K562 (cell line): Measurements from ENCODE around the gene NTNG1. TPM values are rescaled to one million over a fixed set of nuclear protein-coding genes. Genes with fewer than 3 reads are reported as not detected.

Experiments
- ATAC-seq: fragments of 200-7000 bp; cut with Tn5 transposase; 3 replicates; pipeline ENCODE4 v1.9.1; 2020; ENCODE audit warnings: moderate library complexity
- BruUV-seq: library from RNA; stranded (reverse); fragments of 400-500 nt; replicated peaks from 2 replicates; lab custom pipeline; 2021; lab: Mats Ljungman, UMichigan
- CTCF ChIA-PET: fragments of 300-600 bp; formaldehyde crosslinking; extraction: SDS; loops from one replicate; lab custom pipeline; 2021; ENCODE audit warnings: low intra/inter-chr PET ratio; lab: Yijun Ruan, JAX
- POLR2A ChIA-PET: fragments of 300-600, 350-650 bp; sonication (Branson Sonifier 250); formaldehyde crosslinking; extraction: SDS; loops from one replicate; lab custom pipeline; 2021; ENCODE audit warnings: antibody characterized with exemption, inconsistent platforms; lab: Yijun Ruan, JAX
- DNase-seq, 4 experiments: peaks; one replicate each; pipeline versions ENCODE4 v3.0.0 to v3.0.0-alpha.2; 2011 to 2018; ENCODE audit warnings: low spot score in 3 of 4, mixed read lengths in 3 of 4; ENCODE audit errors: extremely low read depth in 1 of 4
- FAIRE-seq: peaks from 2 replicates; lab custom pipeline; 2011; peaks lifted over from hg19 to GRCh38; lab: Jason Lieb, UNC
- H2AFZ ChIP-seq: 2 replicates; pipeline ENCODE4 v1.6.0; 2011; ENCODE audit warnings: low read depth, low read length, control low read depth, inconsistent platforms
- H3K27ac ChIP-seq: fragments of 200-600 bp; 3 replicates; pipeline ENCODE4 v1.8.0; 2011; ENCODE audit warnings: low read depth, mild to moderate bottlenecking, control low read depth, inconsistent platforms, low read length, moderate library complexity, mixed read lengths; ENCODE audit errors: extremely low read depth
- H3K27me3 ChIP-seq, 2 experiments: fragments of 300-600 bp in 1 of 2; 2 replicates in 1 of 2; 3 replicates in 1 of 2; pipeline versions ENCODE4 v1.6.0 to v1.8.0; 2011; ENCODE audit warnings: inconsistent platforms in 2 of 2, low read length in 2 of 2, mild to moderate bottlenecking in 1 of 2, mixed read lengths in 1 of 2, moderate library complexity in 1 of 2; ENCODE audit not compliant: control insufficient read depth in 2 of 2, insufficient read depth in 2 of 2
- H3K36me3 ChIP-seq: fragments of 300-600 bp; 3 replicates; pipeline ENCODE4 v1.8.0; 2011; ENCODE audit warnings: mild to moderate bottlenecking, low read length, inconsistent platforms; ENCODE audit not compliant: control insufficient read depth, insufficient read depth
- H3K4me1 ChIP-seq, 2 experiments: fragments of 200-600 bp in 1 of 2; replicated peaks in 1 of 2; 2 replicates in 1 of 2; 3 replicates in 1 of 2; pipeline versions ENCODE4 v1.5.1 to v1.8.0; 2011; ENCODE audit warnings: inconsistent platforms in 2 of 2, low read length in 2 of 2, mild to moderate bottlenecking in 1 of 2, mixed read lengths in 1 of 2, moderate library complexity in 1 of 2; ENCODE audit not compliant: control insufficient read depth in 2 of 2, insufficient read depth in 2 of 2
- H3K4me2 ChIP-seq: 2 replicates; pipeline ENCODE4 v1.6.1; 2011; ENCODE audit warnings: low read length, control low read depth, inconsistent platforms, mixed read lengths; ENCODE audit not compliant: insufficient read depth
- H3K4me3 ChIP-seq: fragments of 200-600 bp; sonication (generic), shearing (Covaris generic); 2 replicates; pipeline ENCODE4 v1.5.1; 2016; ENCODE audit warnings: control low read depth, inconsistent platforms
- H3K79me2 ChIP-seq: fragments of 200-600 bp; 3 replicates; pipeline ENCODE4 v1.8.0; 2011; ENCODE audit warnings: low read length, inconsistent platforms; ENCODE audit not compliant: control insufficient read depth, insufficient read depth
- H3K9ac ChIP-seq, 2 experiments: 2 replicates each; pipeline versions ENCODE4 v1.6.0 to v1.6.1; 2011; ENCODE audit warnings: low read depth in 2 of 2, low read length in 2 of 2, control low read depth in 1 of 2, inconsistent platforms in 1 of 2, mild to moderate bottlenecking in 1 of 2, mixed read lengths in 1 of 2; ENCODE audit not compliant: insufficient read depth in 1 of 2
- H3K9me1 ChIP-seq: one replicate; pipeline ENCODE4 v1.6.0; 2011; ENCODE audit warnings: inconsistent platforms, mild to moderate bottlenecking, low read length, moderate library complexity; ENCODE audit not compliant: control insufficient read depth, insufficient read depth
- H3K9me3 ChIP-seq: replicated peaks from 2 replicates; pipeline ENCODE4 v1.5.1; 2011; ENCODE audit warnings: low read depth, low read length, inconsistent platforms; ENCODE audit not compliant: control insufficient read depth, insufficient read depth
- H4K20me1 ChIP-seq: replicated peaks from 2 replicates; pipeline ENCODE4 v1.6.1; 2011; ENCODE audit warnings: low read length, inconsistent platforms, mixed read lengths; ENCODE audit not compliant: control insufficient read depth, insufficient read depth
- ARID1B ChIP-seq: fragments of 450-650 bp; IDR thresholded peaks from 2 replicates; pipeline ENCODE4 v1.6.1; 2016; ENCODE audit warnings: antibody characterized with exemption, mild to moderate bottlenecking, inconsistent platforms
- BCLAF1 ChIP-seq, 2 experiments: fragments of 450-650 bp in 1 of 2; IDR thresholded peaks; 2 replicates each; pipeline ENCODE4 v1.6.1; 2011 to 2017; ENCODE audit warnings: low read depth in 2 of 2, antibody characterized with exemption in 1 of 2, borderline replicate concordance in 1 of 2, low read length in 1 of 2, mild to moderate bottlenecking in 1 of 2, mixed read lengths in 1 of 2; ENCODE audit not compliant: control insufficient read depth in 1 of 2
- BHLHE40 ChIP-seq: IDR thresholded peaks from 2 replicates; pipeline ENCODE4 v1.6.1; 2011; ENCODE audit warnings: low read length, improper control_type of control experiment
- BRD9 ChIP-seq: fragments of 450-650 bp; IDR thresholded peaks from 2 replicates; pipeline ENCODE4 v1.6.1; 2018; ENCODE audit warnings: low read depth; ENCODE audit not compliant: partially characterized antibody
- COPS2 ChIP-seq: fragments of 450-650 bp; conservative IDR thresholded peaks from 2 replicates; pipeline ENCODE4 v1.6.1; 2016; ENCODE audit warnings: mild to moderate bottlenecking, moderate library complexity
- EP400 ChIP-seq: fragments of 450-650 bp; IDR thresholded peaks from 2 replicates; pipeline ENCODE4 v1.6.1; 2017; ENCODE audit warnings: antibody characterized with exemption, mild to moderate bottlenecking, moderate library complexity
- MED1 ChIP-seq: sonication (generic); formaldehyde crosslinking; IDR thresholded peaks from 2 replicates; pipeline ENCODE4 v1.8.1; 2023; ENCODE audit warnings: missing genetic modification reagents, borderline replicate concordance
- MYBL2 ChIP-seq, 2 experiments: fragments of 450-650 bp in 1 of 2; sonication (generic) in 1 of 2; formaldehyde crosslinking in 1 of 2; IDR thresholded peaks; 2 replicates each; pipeline versions ENCODE4 v1.6.1 to v1.8.1; 2017 to 2022; ENCODE audit warnings: borderline replicate concordance in 1 of 2, inconsistent platforms in 1 of 2, low read depth in 1 of 2, mild to moderate bottlenecking in 1 of 2, missing genetic modification reagents in 1 of 2, moderate library complexity in 1 of 2
- NEUROD1 ChIP-seq: fragments of 150-350 bp; IDR thresholded peaks from 2 replicates; pipeline ENCODE4 v1.6.1; 2014; ENCODE audit warnings: borderline replicate concordance, low read length, low read depth; ENCODE audit not compliant: partially characterized antibody
- NFIC ChIP-seq: fragments of 450-650 bp; IDR thresholded peaks from 2 replicates; pipeline ENCODE4 v1.6.1; 2017; ENCODE audit warnings: mild to moderate bottlenecking, inconsistent platforms
- PHTF2 ChIP-seq: fragments of 250-450 bp; sonication (Bioruptor Pico); IDR thresholded peaks from 2 replicates; pipeline ENCODE4 v1.5.0; 2021; ENCODE audit warnings: mild to moderate bottlenecking
- PTBP1 ChIP-seq: fragments of 200-400 bp; formaldehyde crosslinking; IDR thresholded peaks from 2 replicates; pipeline ENCODE4 v1.6.1; 2017; ENCODE audit warnings: low read depth, low read length
- RBM15 ChIP-seq: fragments of 200-400 bp; formaldehyde crosslinking; IDR thresholded peaks from 2 replicates; pipeline ENCODE4 v1.6.1; 2018; ENCODE audit warnings: mild to moderate bottlenecking, low read length, moderate library complexity; ENCODE audit not compliant: insufficient read depth
- TCFL5 ChIP-seq: fragments of 250-450 bp; sonication (Bioruptor Pico); conservative IDR thresholded peaks from 2 replicates; pipeline ENCODE4 v1.6.1; 2021; ENCODE audit warnings: mild to moderate bottlenecking, moderate library complexity, matching md5 sums
- TEAD4 ChIP-seq, 2 experiments: sonication (generic) in 1 of 2; formaldehyde crosslinking in 1 of 2; IDR thresholded peaks; 2 replicates each; pipeline versions ENCODE4 v1.6.1 to v1.8.0; 2012 to 2022; ENCODE audit warnings: borderline replicate concordance in 1 of 2, inconsistent platforms in 1 of 2, low read length in 1 of 2, mild to moderate bottlenecking in 1 of 2, missing genetic modification reagents in 1 of 2
- THAP7 ChIP-seq: fragments of 250-450 bp; sonication (Bioruptor Pico); IDR thresholded peaks from 2 replicates; pipeline ENCODE4 v1.5.0; 2021
- ZFP1 ChIP-seq: fragments of 450-650 bp; formaldehyde crosslinking; IDR thresholded peaks from 2 replicates; pipeline ENCODE4 v1.4.0; 2020; ENCODE audit warnings: mild to moderate bottlenecking, mixed read lengths
- WGBS: fragments of 100-300 bp; shearing (Covaris generic); methylation state at CpG from one replicate; pipeline ENCODE4 v1.1.6; 2016; ENCODE audit warnings: low coverage, mixed read lengths; ENCODE audit not compliant: insufficient coverage; ENCODE audit errors: missing lambda C conversion rate; 5-methylcytosine and 5-hydroxymethylcytosine counted together
- in situ Hi-C: fragments of 300-500 bp; cut with MboI; formaldehyde crosslinking; loops from 4 replicates; pipeline ENCODE4 v1.15.0; 2018; ENCODE audit warnings: inconsistent platforms, mixed read lengths
- intact Hi-C: fragments of 100-400 bp; cut with micrococcal nuclease; formaldehyde crosslinking; loops from 2 replicates; pipeline ENCODE4 v1.14.2; 2022
- polyA plus RNA-seq, 8 experiments: library from polyadenylated mRNA; depleted of rRNA in 4 of 8; stranded (reverse) in 5 of 8; unstranded in 3 of 8; fragments of >200 nt; fragmentation: Nextera tagmentation in 2 of 8; fragmentation: Illumina TruSeq in 1 of 8; extraction: Ambion mirVana in 2 of 8; extraction: Trizol in 1 of 8; gene quantifications; 2 replicates each; pipeline versions ENCODE4 v1.2.1 to v1.2.3, GENCODE V29; 2011 to 2014; ENCODE audit warnings: inconsistent platforms in 1 of 8, missing spikeins in 1 of 8
- total RNA-seq, 7 experiments: library from RNA; depleted of rRNA in 6 of 7; stranded (reverse); fragments of >200 nt in 6 of 7; fragmentation: Illumina TruSeq in 2 of 7; extraction: Trizol in 2 of 7; gene quantifications; 2 replicates each; pipeline versions ENCODE4 v1.2.1 to v1.2.3, GENCODE V29; 2011 to 2021; ENCODE audit warnings: low replicate concordance in 1 of 7

Gene NTNG1
- total and polyA plus RNA-seq, 9 of the 15 experiments (the other 6 are each of a cell fraction or from before 2014, with no cell fraction given), result not detected

GRCh38 chr1:107309962-107310361 lies 169.1 kb downstream of the NTNG1 start:
- intact Hi-C loops (no loop called here), in situ Hi-C loops (no loop called here)
- ChIA-PET CTCF (no interaction called here), POLR2A (no interaction called here)
- no peaks in the 10 kb centered on the region for H3K27me3 ChIP-seq
- H3K9me1 ChIP-seq, result no peaks in the 10 kb centered on the region
- BruUV-seq, result no TSS peak
- no peak overlapping the region for H3K9ac ChIP-seq
- H3K27ac ChIP-seq, result no peak overlapping the region
- H3K4me3 ChIP-seq, result no peak overlapping the region
- H4K20me1 ChIP-seq, result no peaks in the 10 kb centered on the region
- ATAC-seq, result no peak
- H3K36me3 ChIP-seq, result no peaks in the 10 kb centered on the region
- TF ChIP-seq NFIC, result no peak
- TF ChIP-seq ZFP1 (CRISPR knock-in tag), result no peak
- no peak for TF ChIP-seq BRD9
- TF ChIP-seq PTBP1, result no peak
- no peak for TF ChIP-seq RBM15
- TF ChIP-seq TEAD4 (IDR thresholded peaks at IDR 0.05; ENCODE audit: low read length), result no peak
- TF ChIP-seq TEAD4 (CRISPR knock-in tag; IDR thresholded peaks at IDR 0.05; ENCODE audit: borderline replicate concordance), result no peak
- no peak for TF ChIP-seq THAP7 (CRISPR knock-in tag)
- no peak for TF ChIP-seq BHLHE40
- TF ChIP-seq ARID1B, result no peak
- TF ChIP-seq MYBL2 (IDR thresholded peaks at IDR 0.05; ENCODE audit: low read depth), result no peak
- TF ChIP-seq MYBL2 (CRISPR knock-in tag; IDR thresholded peaks at IDR 0.05; ENCODE audit: borderline replicate concordance), result no peak
- TF ChIP-seq BCLAF1 (IDR thresholded peaks at IDR 0.05; ENCODE audit: borderline replicate concordance in 1 of 2, control insufficient read depth in 1 of 2, low read depth in 2 of 2, low read length in 1 of 2), result no peak
- TF ChIP-seq EP400, result no peak
- TF ChIP-seq PHTF2, result no peak
- no peak for TF ChIP-seq COPS2
- TF ChIP-seq MED1 (CRISPR knock-in tag), result no peak
- no peak for TF ChIP-seq TCFL5 (CRISPR knock-in tag)
- no peak for TF ChIP-seq NEUROD1
- H3K79me2 ChIP-seq, result no peaks in the 10 kb centered on the region
- no peak overlapping the region for H2AFZ ChIP-seq
- no peak for FAIRE-seq
- no peaks in the 10 kb centered on the region for H3K4me1 ChIP-seq
- H3K4me2 ChIP-seq, result no peak overlapping the region
- no peaks in the 10 kb centered on the region for H3K9me3 ChIP-seq
- DNase-seq, result no peak
- WGBS, result 0% methylated on average over 1 of the region's 1 CpG
